HFF-Myc (cell line): Measurements from ENCODE around the gene AKR1C8.

Source experiments
- DNase-seq: peaks from one replicate; pipeline ENCODE4 v3.0.0-alpha.2; 2011; ENCODE audit warnings: low read depth; ENCODE audit errors: extremely low read depth
- H3K4me3 ChIP-seq: replicated peaks from 2 replicates; pipeline ENCODE4 v1.5.1; 2011; ENCODE audit warnings: low read depth, mild to moderate bottlenecking, control low read depth, low read length
- TF ChIP-seq, protein P1 (sequence below): IDR thresholded peaks from 2 replicates; pipeline ENCODE4 v1.5.1; 2012; ENCODE audit warnings: mild to moderate bottlenecking, low read depth, low read length, control low read depth; ENCODE audit errors: missing control alignments

Gene AKR1C8

GRCh38 chr10:5163487-5163886 lies 21.5 kb downstream of the AKR1C8 start:
- TF ChIP-seq, protein P1, sequence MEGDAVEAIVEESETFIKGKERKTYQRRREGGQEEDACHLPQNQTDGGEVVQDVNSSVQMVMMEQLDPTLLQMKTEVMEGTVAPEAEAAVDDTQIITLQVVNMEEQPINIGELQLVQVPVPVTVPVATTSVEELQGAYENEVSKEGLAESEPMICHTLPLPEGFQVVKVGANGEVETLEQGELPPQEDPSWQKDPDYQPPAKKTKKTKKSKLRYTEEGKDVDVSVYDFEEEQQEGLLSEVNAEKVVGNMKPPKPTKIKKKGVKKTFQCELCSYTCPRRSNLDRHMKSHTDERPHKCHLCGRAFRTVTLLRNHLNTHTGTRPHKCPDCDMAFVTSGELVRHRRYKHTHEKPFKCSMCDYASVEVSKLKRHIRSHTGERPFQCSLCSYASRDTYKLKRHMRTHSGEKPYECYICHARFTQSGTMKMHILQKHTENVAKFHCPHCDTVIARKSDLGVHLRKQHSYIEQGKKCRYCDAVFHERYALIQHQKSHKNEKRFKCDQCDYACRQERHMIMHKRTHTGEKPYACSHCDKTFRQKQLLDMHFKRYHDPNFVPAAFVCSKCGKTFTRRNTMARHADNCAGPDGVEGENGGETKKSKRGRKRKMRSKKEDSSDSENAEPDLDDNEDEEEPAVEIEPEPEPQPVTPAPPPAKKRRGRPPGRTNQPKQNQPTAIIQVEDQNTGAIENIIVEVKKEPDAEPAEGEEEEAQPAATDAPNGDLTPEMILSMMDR = no peak

GRCh38 chr10:5159126-5159525 lies 25.8 kb downstream of the AKR1C8 start:
- no peak for DNase-seq
- H3K4me3 ChIP-seq = no peak overlapping the region
- TF ChIP-seq, protein P1 = no peak

More at GRCh38 chr10:5163487-5163886, 21.5 kb downstream of the AKR1C8 start:
- DNase-seq = no peak
- H3K4me3 ChIP-seq = no peak overlapping the region

DNA sequence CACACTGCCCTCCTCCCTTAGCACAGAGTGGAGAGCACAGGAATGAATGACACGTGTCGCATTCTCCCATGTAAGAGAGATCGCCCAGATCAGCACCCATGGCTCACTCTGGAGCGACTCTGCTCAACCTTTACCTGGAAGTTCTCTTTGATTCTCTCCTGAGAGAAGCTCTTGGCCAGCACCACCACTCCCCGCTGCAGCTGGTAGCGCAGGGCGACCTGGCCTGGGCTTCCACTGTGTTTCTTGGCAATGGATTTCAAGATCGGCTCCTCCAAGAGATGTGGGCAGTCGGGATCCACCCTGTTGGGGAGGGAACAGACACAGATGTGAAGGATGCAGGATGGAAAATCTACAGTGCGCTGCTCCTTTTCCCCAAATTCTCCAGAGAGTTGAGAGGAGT lies 27.4 kb downstream of the AKR1C8 start:
- TF ChIP-seq, protein P1 = no peak
- DNase-seq = no peak
- H3K4me3 ChIP-seq = no peak overlapping the region

DNA sequence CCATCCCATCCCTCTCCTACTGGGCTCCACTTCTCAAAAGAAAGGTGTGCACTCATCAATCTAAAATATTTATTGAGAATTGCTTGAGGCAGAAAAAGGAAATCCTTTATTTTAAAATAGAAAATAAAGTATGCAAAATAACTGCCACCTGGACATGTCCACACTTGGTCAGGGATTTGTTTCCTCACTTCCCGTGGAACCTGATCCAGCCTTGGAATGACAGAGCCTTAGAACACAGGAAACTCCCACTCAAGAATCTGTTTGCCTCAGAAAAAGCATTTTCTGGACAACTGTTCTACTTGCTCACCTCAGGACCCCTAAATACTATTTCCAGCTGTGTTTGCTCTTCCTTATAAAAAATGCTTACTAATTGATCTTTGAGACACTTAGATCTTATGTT lies 29.0 kb downstream of the AKR1C8 start:
- TF ChIP-seq, protein P1 = no peak
- DNase-seq = no peak
- no peak overlapping the region for H3K4me3 ChIP-seq

GRCh38 chr10:5151076-5151475 lies 33.9 kb downstream of the AKR1C8 start:
- no peak overlapping the region for H3K4me3 ChIP-seq
- TF ChIP-seq, protein P1 = no peak
- DNase-seq = no peak

DNA sequence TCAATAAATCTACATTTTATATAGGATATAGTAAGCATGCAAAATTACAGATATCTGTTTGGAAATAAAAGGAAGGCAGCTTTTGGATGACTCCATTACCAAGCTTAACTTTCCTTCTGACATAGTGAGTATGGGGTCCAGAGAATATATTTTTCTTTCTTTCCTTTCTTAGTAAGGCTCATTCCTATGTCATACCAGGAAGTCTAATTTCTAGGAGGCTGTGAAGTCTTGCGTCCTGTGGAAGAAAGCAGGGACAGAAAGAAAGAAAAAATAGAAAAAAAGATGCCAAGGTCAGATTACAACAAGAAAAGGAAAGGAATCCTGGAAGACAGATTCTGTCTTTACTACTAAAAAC lies 36.3 kb downstream of the AKR1C8 start:
- H3K4me3 ChIP-seq = no peak overlapping the region
- no peak for DNase-seq
- TF ChIP-seq, protein P1 = no peak

GRCh38 chr10:5147981-5148677 lies 36.8 kb downstream of the AKR1C8 start:
- no peak for DNase-seq
- H3K4me3 ChIP-seq = no peak overlapping the region
- TF ChIP-seq, protein P1 = no peak
